Measurements from ENCODE around the gene PLA2G4E.

DNA sequence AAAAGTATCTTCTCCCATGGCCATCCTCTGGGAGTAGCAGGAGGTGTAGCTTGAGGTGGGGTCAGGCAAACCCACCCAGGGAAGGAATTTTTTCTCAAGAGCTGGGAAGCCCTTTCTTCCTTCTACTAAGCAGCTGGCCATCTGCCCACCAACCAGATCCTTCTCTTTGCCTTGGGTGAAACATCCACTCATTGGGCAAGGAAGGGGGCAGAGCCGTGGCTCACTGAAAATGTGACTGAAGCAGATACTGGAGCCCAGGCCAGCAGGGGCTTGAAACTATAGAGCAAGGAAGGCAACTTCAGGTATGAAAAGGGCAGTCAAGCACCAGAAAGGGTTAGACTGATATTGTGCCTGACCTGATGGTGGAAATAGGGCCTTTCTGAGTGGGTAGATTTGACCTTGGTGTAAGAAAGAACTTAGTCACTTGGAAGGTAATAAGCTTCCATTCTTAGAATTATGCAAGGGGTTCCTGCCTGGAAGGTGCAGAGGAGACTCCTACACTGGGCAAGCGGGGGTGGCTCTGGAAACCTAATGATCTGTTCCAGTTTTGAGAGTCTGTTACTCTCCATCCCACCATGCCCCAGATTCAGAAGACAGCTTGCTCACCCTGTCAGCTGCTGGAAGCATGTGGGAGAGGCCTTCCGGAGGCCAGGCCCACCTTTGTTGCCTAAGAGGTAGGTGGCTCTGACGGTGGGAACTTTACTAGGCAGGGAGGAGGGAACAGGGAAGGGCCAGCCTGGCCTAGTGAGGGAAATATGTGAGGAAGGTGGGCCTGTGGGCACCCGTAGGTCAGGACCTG lies 22.0 kb upstream of the PLA2G4E start:
- TF ChIP-seq TARDBP (IDR thresholded peaks at IDR 0.05) (no peak), HDGF (IDR thresholded peaks at IDR 0.05; ENCODE audit: borderline replicate concordance) (no peak)
